Measurements from ENCODE around the gene SCAP.

Gene SCAP

DNA sequence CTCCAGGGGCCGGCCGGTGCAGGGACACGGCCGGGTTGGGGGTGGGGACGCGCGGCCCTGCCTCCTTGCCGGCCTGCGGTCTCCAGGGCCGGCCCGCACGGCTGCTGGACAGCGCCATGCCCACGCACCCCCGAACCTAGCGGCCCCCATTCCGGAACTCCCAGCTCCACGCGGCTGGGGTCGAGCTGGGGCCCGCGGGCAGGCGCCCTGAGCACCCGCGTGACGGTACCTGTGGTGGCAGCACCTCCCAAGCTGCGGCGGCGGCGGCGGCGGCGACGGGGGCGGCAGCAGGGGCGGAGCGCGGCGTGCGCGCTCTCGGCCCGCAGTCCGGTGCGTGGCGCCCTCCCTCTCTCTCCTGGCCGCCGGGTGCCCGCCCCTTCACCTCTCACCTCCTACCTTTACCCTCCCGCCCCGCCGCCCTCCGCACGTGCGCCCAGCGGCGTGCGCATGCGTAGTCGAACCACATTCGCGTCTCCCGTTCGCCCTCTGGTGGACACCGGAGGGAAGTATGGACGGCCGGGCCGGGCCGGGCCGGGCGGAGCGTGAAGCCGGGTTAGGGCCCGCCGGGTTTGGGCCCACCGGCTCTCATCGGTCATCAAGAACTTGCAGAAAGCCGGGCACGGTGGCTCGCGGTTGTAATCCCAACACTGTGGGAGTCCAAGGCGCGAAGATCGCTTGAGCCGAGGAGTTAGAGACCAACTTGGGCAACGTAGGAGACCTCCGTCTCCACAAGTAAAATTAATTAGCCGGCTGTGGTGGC, at the start of gene SCAP:
SCAP (minus strand) TSS at position 372 of the 760 bp plus-strand sequence. CDS start 32,948 bp downstream, outside the sequence.
- TF ChIP-seq GATA2 (IDR thresholded peaks at IDR 0.05; ENCODE audit: low read depth, low read length) (no peak), GATA3 (IDR thresholded peaks at IDR 0.05; ENCODE audit: low read depth, low read length) (no peak)

DNA sequence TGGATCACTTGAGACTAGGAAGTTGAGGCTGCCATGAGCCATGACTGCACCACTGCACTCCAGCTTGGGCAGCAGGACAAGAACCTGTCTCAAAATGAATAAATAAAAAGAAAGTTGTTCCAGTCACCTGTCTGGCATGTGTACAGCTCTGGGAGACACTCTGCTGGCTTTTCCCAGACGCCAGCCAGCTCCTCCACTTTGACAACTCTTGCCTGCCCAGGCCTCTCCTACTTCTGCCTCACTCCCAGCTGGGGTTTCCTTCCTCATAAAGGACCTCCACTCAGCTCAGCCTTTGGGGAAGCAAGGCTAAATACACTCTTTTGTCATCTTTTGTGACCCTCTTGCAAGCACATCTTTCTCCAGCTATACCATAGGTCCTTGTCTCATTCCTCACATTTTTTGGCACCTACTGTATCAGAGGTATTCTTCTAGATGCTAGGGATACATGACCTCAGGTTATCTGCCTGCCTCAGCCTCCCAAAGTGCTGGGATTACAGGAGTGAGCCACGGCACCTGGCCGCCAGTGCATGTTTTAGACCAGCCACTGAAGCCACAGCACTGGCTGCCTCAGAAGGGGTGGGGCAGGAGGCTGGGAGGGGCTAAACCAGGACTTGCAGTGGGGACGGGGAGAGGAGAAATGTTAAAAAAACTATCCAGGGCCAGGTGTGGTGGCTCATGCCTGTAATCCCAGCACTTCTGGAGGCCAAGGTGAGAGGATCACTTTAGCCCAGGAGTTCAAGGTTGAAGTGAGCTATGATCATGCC, 47.8 kb upstream of the SCAP start:
- TF ChIP-seq GATA3 (IDR thresholded peaks at IDR 0.05; ENCODE audit: low read depth, low read length) (no peak), GATA2 (IDR thresholded peaks at IDR 0.05; ENCODE audit: low read depth, low read length) (no peak)

DNA sequence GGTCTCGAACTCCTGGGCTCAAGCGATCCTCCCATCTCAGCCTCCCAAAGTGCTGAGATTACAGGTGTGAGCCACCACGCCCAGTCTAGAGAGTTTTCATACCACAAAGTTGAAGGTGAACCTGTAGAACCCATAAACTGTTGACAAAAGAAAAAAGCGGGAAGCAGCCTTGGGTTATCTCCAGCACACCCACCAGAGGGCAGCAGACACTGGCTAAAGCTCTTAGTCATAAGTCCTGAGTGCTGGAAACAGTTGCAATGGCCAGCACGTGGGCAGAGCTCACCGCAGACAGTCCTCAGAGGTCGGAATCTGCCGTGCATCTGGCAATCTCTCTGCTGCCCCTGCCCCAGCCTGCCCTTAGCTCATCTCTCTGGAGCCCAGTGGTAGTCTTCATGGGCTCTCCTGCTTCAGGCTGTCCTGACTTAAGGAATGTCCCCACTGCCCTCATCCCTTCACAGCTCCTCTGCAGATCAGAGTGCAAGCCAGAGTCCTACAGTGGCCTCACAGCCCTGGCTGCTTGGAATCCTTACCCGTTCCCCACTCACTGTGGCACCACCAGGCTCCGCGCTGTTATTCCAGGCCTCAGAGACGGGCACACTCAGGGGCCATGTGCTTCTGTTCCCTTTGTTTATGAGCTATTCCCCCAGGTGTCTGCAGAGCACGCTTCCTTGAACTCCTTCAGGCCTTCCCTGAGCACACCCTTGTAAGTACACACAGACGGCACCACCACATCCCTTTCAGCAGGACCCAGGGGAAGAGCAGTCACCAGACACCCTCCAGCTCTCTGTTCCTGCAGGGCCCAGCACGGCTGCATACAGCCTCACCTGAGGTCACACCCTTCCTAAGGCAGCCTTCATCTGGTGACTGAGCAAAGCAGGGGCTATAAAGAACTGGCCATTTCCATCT, 46.6 kb upstream of the SCAP start:
- TF ChIP-seq GATA3 (IDR thresholded peaks at IDR 0.05; ENCODE audit: low read depth, low read length): no peak
- TF ChIP-seq GATA2 (IDR thresholded peaks at IDR 0.05; ENCODE audit: low read depth, low read length): no peak

DNA sequence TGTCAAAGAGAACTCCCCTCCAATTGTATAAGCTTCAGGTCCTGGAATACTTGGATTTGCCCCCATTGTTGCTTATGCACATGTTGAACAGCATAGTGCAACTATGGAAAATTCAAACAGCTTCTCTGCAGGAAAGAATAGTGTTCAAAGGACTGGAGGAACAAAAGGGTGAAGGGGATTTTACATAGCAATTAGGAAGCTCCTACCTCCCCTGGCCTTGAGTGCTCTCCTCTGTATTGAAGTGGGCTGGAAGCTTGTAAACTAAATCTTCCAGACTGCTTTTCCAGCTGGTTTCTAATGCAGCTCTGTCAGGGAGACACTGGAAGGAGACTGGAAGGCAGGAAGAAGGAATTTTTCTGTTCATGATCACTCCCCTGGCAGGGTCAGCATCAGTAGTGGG, 45.0 kb upstream of the SCAP start:
- TF ChIP-seq GATA2 (IDR thresholded peaks at IDR 0.05; ENCODE audit: low read depth, low read length) (no peak), GATA3 (IDR thresholded peaks at IDR 0.05; ENCODE audit: low read depth, low read length) (no peak)

DNA sequence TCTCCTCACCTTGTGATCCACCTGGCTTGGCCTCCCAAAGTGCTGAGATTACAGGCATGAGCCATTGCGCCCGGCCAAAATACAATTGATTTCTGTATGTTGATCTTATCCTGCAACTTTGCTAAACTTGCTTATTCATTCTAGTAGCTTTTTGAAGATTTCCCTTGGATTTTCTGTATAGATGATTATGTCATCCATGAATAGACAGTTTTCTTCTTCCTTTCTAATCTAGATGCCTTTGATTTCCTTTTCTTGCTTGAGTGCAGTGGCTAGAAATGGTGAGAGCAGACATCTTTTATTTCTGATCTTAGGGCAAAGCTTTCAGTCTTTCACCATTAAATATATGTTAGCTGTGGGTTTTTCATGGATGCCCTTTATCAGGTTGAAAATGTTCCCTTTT, 42.2 kb upstream of the SCAP start:
- TF ChIP-seq GATA2 (IDR thresholded peaks at IDR 0.05; ENCODE audit: low read depth, low read length) (no peak), GATA3 (IDR thresholded peaks at IDR 0.05; ENCODE audit: low read depth, low read length) (no peak)

DNA sequence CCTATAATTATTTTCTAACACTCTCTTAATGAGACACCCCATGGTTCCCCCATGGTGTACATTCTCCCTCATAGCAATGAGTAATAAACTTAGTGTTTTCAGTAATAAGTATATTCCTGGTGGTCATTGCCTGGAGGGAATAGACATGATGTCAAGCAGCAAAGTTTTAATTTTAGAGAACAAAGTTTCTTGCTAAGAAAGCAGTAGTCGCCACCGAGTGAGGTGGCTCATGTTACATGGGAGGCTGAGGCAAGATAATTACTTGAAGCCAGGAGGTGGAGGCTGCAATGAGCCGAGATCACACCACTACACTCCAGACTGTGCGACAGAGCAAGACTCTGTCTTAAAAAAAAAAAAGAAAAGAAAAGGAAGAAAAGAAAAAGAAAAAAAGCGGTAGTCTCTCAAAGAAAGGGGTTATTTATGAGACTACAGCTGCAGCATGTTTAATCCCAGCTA, 40.2 kb upstream of the SCAP start:
- no peak for TF ChIP-seq GATA3 (IDR thresholded peaks at IDR 0.05; ENCODE audit: low read depth, low read length)
- TF ChIP-seq GATA2 (IDR thresholded peaks at IDR 0.05; ENCODE audit: low read depth, low read length): no peak

DNA sequence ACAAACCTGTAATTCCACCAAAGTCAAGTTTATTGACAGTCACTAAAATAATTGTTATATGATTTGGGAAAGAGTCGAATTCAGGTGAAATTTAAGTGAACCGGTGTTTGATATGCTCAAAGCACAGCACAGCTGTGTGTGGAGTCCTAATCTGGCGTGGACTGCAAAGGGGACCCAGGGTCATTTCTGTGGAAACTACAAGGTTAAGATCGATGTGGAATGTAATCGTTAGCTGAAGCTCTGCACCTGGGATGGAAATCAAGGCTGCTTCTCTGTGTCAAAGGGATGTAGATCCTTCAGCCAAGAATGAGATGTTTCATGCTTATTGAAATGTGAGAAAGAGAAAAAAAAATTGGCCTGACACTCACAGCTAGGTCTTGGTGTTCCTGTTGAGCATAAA, 39.4 kb upstream of the SCAP start:
- no peak for TF ChIP-seq GATA2 (IDR thresholded peaks at IDR 0.05; ENCODE audit: low read depth, low read length)
- TF ChIP-seq GATA3 (IDR thresholded peaks at IDR 0.05; ENCODE audit: low read depth, low read length): no peak

DNA sequence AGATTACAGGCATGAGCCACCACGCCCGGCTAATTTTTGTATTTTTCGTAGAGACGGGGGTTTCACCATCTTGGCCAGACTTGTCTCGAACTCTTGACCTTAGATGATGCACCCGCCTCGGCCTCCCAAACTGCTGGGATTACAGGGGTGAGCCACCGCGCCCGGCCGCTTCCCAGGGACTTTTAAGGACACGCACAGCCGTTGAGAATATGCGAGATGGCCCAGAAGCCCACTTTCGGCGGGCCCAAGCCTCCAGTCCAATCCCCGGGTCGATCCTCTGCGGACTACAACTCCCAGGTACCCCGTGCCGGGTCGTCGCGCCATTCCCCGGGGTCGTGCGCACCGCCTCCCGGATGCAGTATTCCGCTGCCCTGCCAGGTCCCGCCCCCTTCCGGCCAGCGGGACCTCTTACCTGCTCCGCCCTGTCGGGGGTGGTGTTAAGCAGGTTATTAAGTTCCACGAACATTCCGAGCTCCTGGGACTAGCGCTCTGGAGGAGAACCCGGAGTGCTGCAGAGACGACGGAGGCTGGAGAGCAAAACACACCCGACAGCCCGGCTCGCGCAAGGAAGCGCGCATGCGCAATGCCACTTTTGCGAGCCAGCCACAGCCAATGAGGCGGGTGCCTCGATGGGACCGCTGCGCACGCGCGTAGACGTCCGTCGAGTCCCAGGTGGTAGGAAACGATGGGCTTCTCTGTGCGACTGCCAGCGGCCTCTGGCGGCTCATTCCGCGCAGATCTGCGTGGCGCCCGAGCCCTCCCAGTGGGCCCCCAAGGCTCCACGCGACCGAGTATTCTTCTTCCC, 37.6 kb upstream of the SCAP start, which contains the start of gene ELP6:
ELP6 (minus strand) TSS at position 588 of the 805 bp plus-strand sequence; CDS start at position 466, 122 bp downstream.
- TF ChIP-seq GATA2 (IDR thresholded peaks at IDR 0.05; ENCODE audit: low read depth, low read length) (no peak), GATA3 (IDR thresholded peaks at IDR 0.05; ENCODE audit: low read depth, low read length) (no peak)

DNA sequence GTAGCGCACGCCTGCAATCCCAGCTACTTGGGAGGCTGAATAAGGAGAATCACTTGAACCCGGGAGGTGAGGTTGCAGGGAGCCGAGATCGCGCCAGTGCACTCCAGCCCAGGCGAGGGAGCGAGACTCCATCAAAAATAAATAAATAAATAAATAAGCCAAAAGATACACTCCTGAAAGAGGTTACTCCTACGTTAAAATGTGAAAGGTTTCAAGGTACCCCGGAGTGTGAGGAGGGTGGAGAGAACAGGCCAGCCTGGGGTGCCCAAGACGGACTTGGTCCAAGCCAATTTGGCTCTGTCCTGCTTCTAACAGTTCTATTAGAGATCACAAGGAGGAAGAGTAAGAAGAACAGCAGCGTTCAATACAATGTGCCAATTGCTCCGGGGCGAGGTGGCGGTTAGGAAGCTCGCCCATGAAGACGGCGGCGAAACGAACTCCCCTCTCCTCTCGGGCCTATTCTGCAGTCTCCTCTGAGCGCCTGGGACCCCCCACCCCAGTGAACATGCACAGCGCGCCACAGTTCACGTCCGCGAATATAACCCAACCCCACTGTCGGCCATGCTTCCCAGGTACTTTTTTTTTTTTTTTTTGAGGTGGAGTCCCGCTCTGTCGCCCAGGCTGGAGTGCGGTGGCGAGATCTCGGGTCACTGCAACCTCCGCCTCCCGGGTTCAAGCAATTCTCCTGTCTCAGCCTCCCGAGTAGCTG, 36.8 kb upstream of the SCAP start:
- no peak for TF ChIP-seq GATA3 (IDR thresholded peaks at IDR 0.05; ENCODE audit: low read depth, low read length)
- TF ChIP-seq GATA2 (IDR thresholded peaks at IDR 0.05; ENCODE audit: low read depth, low read length): no peak

DNA sequence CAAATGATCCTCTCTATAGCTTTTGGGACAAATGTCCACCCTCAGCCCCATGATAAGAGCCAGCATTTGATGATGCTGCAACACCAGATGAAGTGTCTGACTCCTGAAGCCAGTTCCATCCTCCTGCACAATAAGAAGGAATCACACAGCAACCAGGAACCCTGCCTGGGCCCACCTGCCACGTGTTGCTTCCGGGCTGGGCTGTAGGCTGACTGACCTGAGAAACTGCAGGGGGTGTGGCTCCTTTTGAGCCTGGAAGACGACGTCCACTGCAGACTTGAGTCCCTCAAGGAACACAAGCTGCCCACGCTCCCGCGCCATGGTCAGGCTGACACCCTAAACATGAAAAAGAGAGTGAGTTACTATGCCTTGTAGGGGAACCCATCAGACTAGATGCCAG, 28.4 kb upstream of the SCAP start:
- no peak for TF ChIP-seq GATA2 (IDR thresholded peaks at IDR 0.05; ENCODE audit: low read depth, low read length)
- TF ChIP-seq GATA3 (IDR thresholded peaks at IDR 0.05; ENCODE audit: low read depth, low read length): no peak

DNA sequence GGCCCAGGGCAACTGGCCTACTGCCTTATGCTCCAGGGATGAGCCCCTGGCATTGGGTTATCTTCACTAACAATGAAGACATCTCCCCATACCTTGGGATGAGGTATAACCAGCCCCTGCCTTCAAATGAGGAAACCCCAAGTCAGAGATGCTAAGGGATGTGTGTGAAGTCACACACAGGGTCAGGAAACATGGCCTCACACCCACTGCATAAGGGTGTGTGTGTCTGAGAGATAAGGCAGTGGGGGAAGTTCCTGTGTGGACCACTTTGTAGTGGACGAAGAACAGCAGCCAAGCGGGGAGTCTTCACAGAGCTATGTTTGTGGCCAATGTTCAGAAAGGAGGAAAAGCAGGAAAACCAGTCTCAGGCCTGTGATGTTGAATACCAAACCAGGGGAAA, 27.3 kb upstream of the SCAP start:
- TF ChIP-seq GATA3 (IDR thresholded peaks at IDR 0.05; ENCODE audit: low read depth, low read length): no peak
- no peak for TF ChIP-seq GATA2 (IDR thresholded peaks at IDR 0.05; ENCODE audit: low read depth, low read length)

DNA sequence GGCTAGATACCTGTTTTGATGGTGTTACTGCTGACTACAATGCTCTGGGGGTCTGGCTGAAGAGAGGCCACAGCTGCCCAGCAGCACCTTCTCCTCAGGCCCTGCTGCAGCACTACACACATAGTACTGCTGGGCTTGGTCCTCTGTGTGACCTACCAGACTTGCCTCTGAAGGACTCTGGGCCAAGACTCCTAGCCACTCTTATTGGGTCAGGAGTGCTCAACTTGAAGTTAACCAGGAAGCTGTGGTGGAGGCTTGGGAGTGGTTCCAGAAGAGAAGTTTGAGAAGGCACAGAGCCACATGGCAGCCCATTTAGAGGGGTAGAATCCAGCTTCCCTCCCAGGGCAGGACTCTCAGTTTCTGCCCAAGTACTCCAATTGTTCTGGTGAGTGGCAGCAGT, 21.2 kb upstream of the SCAP start:
- no peak for TF ChIP-seq GATA3 (IDR thresholded peaks at IDR 0.05; ENCODE audit: low read depth, low read length)
- no peak for TF ChIP-seq GATA2 (IDR thresholded peaks at IDR 0.05; ENCODE audit: low read depth, low read length)

All from SH-SY5Y (cell line).